Activated CD4-positive, alpha-beta T cell treated with anti-CD3 and anti-CD28 coated beads, Interleukin-2, Interleukin-6, amounts not matched to agents 100 ng/mL and 50 ng/mL, durations not matched to agents 16 hours and 8 hours (primary cell): ENCODE results near the gene RNF182.
"Not testable (repeated sequence)": the region's sequence is repeated elsewhere in the genome, so short reads cannot be mapped to it uniquely, and the experiment has no call there.

Source experiments
- DNase-seq: peaks from one replicate; pipeline ENCODE4 v3.0.0-alpha.2; 2020

RNF182 gene

GRCh38 chr6:14004258-14004657 is 79.5 kb downstream of the RNF182 start:
- DNase-seq, result no peak

GRCh38 chr6:14008809-14009208 is 84.1 kb downstream of the RNF182 start:
- DNase-seq, result no peak

- no peak for DNase-seq
Observed at GRCh38 chr6:14009431-14009830, 84.7 kb downstream of the RNF182 start.

- no peak for DNase-seq
Observed at GRCh38 chr6:14010275-14010674, 85.5 kb downstream of the RNF182 start.

GRCh38 chr6:14012313-14013030 is 87.7 kb downstream of the RNF182 start:
- no peak for DNase-seq

GRCh38 chr6:14015964-14016363 is 91.2 kb downstream of the RNF182 start:
- DNase-seq, result no peak

- no peak for DNase-seq
Observed at GRCh38 chr6:14016432-14016831, 91.7 kb downstream of the RNF182 start.

- no peak for DNase-seq
Observed at GRCh38 chr6:14016935-14017625, 92.3 kb downstream of the RNF182 start.

GRCh38 chr6:14017626-14018475 is 93.1 kb downstream of the RNF182 start:
- no peak for DNase-seq

GRCh38 chr6:14018559-14018958 is 93.8 kb downstream of the RNF182 start:
- DNase-seq, result not testable (repeated sequence)

GRCh38 chr6:14020551-14020950 is 95.8 kb downstream of the RNF182 start:
- no peak for DNase-seq

- DNase-seq, result no peak
Observed at GRCh38 chr6:14021449-14021848, 96.7 kb downstream of the RNF182 start.

GRCh38 chr6:14022673-14023072 is 97.9 kb downstream of the RNF182 start:
- no peak for DNase-seq

GRCh38 chr6:14023855-14024254 is 99.1 kb downstream of the RNF182 start:
- no peak for DNase-seq

- peak; percentile 30 for DNase-seq
Observed at GRCh38 chr6:14025160-14025559, 100.4 kb downstream of the RNF182 start.

GRCh38 chr6:14026831-14027539 is 102.2 kb downstream of the RNF182 start:
- no peak for DNase-seq

GRCh38 chr6:14028631-14029030 is 103.9 kb downstream of the RNF182 start:
- no peak for DNase-seq

GRCh38 chr6:14029605-14030004 is 104.9 kb downstream of the RNF182 start:
- DNase-seq, result no peak
